H1 (cell line): ENCODE data around the gene SELENOO. TPM values are rescaled to one million over a fixed set of nuclear protein-coding genes. Genes with fewer than 3 reads are reported as not detected.

Experiments used
- CTCF ChIA-PET: fragments of 300-600 bp; sonication (Branson Sonifier 250); formaldehyde crosslinking; loops from one replicate; lab custom pipeline; 2021; ENCODE audit not compliant: partially characterized antibody; lab: Charles Lee
- POLR2A ChIA-PET: fragments of 300-600 bp; sonication (Branson Sonifier 250); formaldehyde crosslinking; loops from one replicate; lab custom pipeline; 2021; ENCODE audit warnings: inconsistent platforms; ENCODE audit not compliant: partially characterized antibody; lab: Charles Lee
- DNase-seq, 2 experiments: peaks; one replicate each; pipeline versions ENCODE4 v3.0.0 to v3.0.0-alpha.2; 2010 to 2022; ENCODE audit warnings: low spot score in 2 of 2, low read depth in 1 of 2, mixed read lengths in 1 of 2
- FAIRE-seq: peaks from 2 replicates; lab custom pipeline; 2011; peaks lifted over from hg19 to GRCh38; lab: Jason Lieb, UNC
- H2AFZ ChIP-seq: 2 replicates; pipeline ENCODE4 v1.8.1; 2012; ENCODE audit warnings: low read length, inconsistent platforms
- H2AK5ac ChIP-seq: 2 replicates; pipeline ENCODE4 v1.6.1; 2013; ENCODE audit warnings: low read depth, low read length
- H2BK120ac ChIP-seq: replicated peaks from 2 replicates; pipeline ENCODE3; 2013; ENCODE audit warnings: low read depth, low read length, inconsistent platforms
- H2BK12ac ChIP-seq: 2 replicates; pipeline ENCODE4 v1.6.1; 2013; ENCODE audit warnings: low read depth, low read length
- H2BK15ac ChIP-seq: 2 replicates; pipeline ENCODE4 v1.6.1; 2013; ENCODE audit warnings: low read length
- H2BK20ac ChIP-seq: 2 replicates; pipeline ENCODE4 v1.6.1; 2013; ENCODE audit warnings: low read length
- H2BK5ac ChIP-seq: 2 replicates; pipeline ENCODE4 v1.6.1; 2013; ENCODE audit warnings: low read depth, low read length
- H3K14ac ChIP-seq: 2 replicates; pipeline ENCODE4 v1.6.1; 2013; ENCODE audit warnings: inconsistent platforms; ENCODE audit not compliant: insufficient read length
- H3K18ac ChIP-seq: 2 replicates; pipeline ENCODE4 v1.6.1; 2013; ENCODE audit warnings: low read length; ENCODE audit errors: extremely low read depth
- H3K23ac ChIP-seq: 2 replicates; pipeline ENCODE4 v1.6.1; 2013; ENCODE audit warnings: inconsistent platforms; ENCODE audit not compliant: insufficient read length
- H3K23me2 ChIP-seq: 2 replicates; pipeline ENCODE4 v1.6.1; 2013; ENCODE audit warnings: low read depth, low read length
- H3K27ac ChIP-seq: 2 replicates; pipeline ENCODE4 v1.6.1; 2011; ENCODE audit warnings: low read depth, low read length, inconsistent platforms
- H3K27me3 ChIP-seq, 4 experiments: replicated peaks in 1 of 4; 1 replicate in 1 of 4; 2 replicates in 3 of 4; pipeline versions ENCODE4 v1.6.1 to v1.8.1; 2011 to 2013; ENCODE audit warnings: low read length in 3 of 4, mild to moderate bottlenecking in 3 of 4, inconsistent platforms in 2 of 4, mixed read lengths in 2 of 4, moderate library complexity in 1 of 4; ENCODE audit not compliant: control insufficient read depth in 3 of 4, insufficient read depth in 3 of 4; ENCODE audit errors: extremely low read depth in 1 of 4
- H3K36me3 ChIP-seq, 4 experiments: 2 replicates each; pipeline versions ENCODE4 v1.6.1 to v1.8.1; 2011 to 2013; ENCODE audit warnings: mild to moderate bottlenecking in 4 of 4, low read length in 3 of 4, moderate library complexity in 2 of 4, control low read depth in 1 of 4, inconsistent platforms in 1 of 4; ENCODE audit not compliant: insufficient read depth in 4 of 4, control insufficient read depth in 2 of 4
- H3K4ac ChIP-seq: replicated peaks from 2 replicates; pipeline ENCODE3; 2013; ENCODE audit warnings: low read length, low read depth, mixed read lengths, inconsistent platforms; ENCODE audit not compliant: insufficient read length
- H3K4me1 ChIP-seq, 4 experiments: replicated peaks in 1 of 4; 1 replicate in 1 of 4; 2 replicates in 3 of 4; pipeline versions ENCODE4 v1.6.1 to v1.8.1; 2011 to 2013; ENCODE audit warnings: low read length in 3 of 4, inconsistent platforms in 2 of 4, mixed read lengths in 1 of 4; ENCODE audit not compliant: insufficient read depth in 4 of 4, control insufficient read depth in 3 of 4
- H3K4me2 ChIP-seq, 2 experiments: 2 replicates each; pipeline versions ENCODE4 v1.6.1 to v1.8.1; 2011 to 2013; ENCODE audit warnings: low read depth in 2 of 2, low read length in 2 of 2, control low read depth in 1 of 2, inconsistent platforms in 1 of 2, mild to moderate bottlenecking in 1 of 2; ENCODE audit not compliant: insufficient read depth in 1 of 2
- H3K4me3 ChIP-seq, 4 experiments: fragments of 200-600, 300-600 bp in 1 of 4; sonication (generic), shearing (Covaris generic), sonication (Bioruptor Twin) in 1 of 4; 2 replicates each; pipeline versions ENCODE4 v1.5.1 to v1.8.1; 2011 to 2016; ENCODE audit warnings: low read length in 4 of 4, low read depth in 3 of 4, control low read depth in 2 of 4, inconsistent platforms in 2 of 4, mild to moderate bottlenecking in 2 of 4, mixed read lengths in 1 of 4, moderate library complexity in 1 of 4; ENCODE audit not compliant: insufficient read depth in 2 of 4; ENCODE audit errors: extremely low read depth in 1 of 4
- H3K56ac ChIP-seq: replicated peaks from 2 replicates; pipeline ENCODE3; 2013; ENCODE audit warnings: low read depth, mild to moderate bottlenecking, mixed read lengths, low read length, inconsistent platforms; ENCODE audit not compliant: insufficient read length
- H3K79me1 ChIP-seq: 2 replicates; pipeline ENCODE4 v1.6.1; 2013; ENCODE audit warnings: low read depth, low read length, control low read depth
- H3K79me2 ChIP-seq, 2 experiments: 2 replicates each; pipeline versions ENCODE4 v1.6.1 to v1.8.1; 2012 to 2013; ENCODE audit warnings: low read length in 2 of 2, mild to moderate bottlenecking in 2 of 2, inconsistent platforms in 1 of 2; ENCODE audit not compliant: insufficient read depth in 2 of 2, control insufficient read depth in 1 of 2
- H3K9ac ChIP-seq, 4 experiments: replicated peaks in 1 of 4; 1 replicate in 1 of 4; 2 replicates in 3 of 4; pipeline versions ENCODE4 v1.6.1 to v1.8.1; 2011 to 2013; ENCODE audit warnings: low read depth in 3 of 4, low read length in 3 of 4, control low read depth in 2 of 4, mild to moderate bottlenecking in 2 of 4, moderate library complexity in 2 of 4, inconsistent platforms in 1 of 4; ENCODE audit errors: extremely low read depth in 1 of 4
- H3K9me3 ChIP-seq, 2 experiments: 2 replicates each; pipeline versions ENCODE4 v1.6.1 to v1.8.1; 2012 to 2013; ENCODE audit warnings: mild to moderate bottlenecking in 2 of 2, moderate library complexity in 2 of 2, control low read depth in 1 of 2, inconsistent platforms in 1 of 2, low read depth in 1 of 2, low read length in 1 of 2, mixed read lengths in 1 of 2; ENCODE audit not compliant: insufficient read depth in 2 of 2
- H4K20me1 ChIP-seq, 2 experiments: replicated peaks in 1 of 2; 2 replicates each; pipeline versions ENCODE3 to v1.8.1; 2011 to 2013; ENCODE audit warnings: inconsistent platforms in 2 of 2, low read length in 2 of 2, mild to moderate bottlenecking in 1 of 2; ENCODE audit not compliant: insufficient read depth in 2 of 2, control insufficient read depth in 1 of 2
- H4K5ac ChIP-seq: 2 replicates; pipeline ENCODE4 v1.6.1; 2013; ENCODE audit warnings: low read length, low read depth, mixed read lengths, inconsistent platforms; ENCODE audit not compliant: insufficient read length
- H4K8ac ChIP-seq: 2 replicates; pipeline ENCODE4 v1.8.0; 2013; ENCODE audit warnings: mild to moderate bottlenecking, moderate library complexity, low read length, inconsistent platforms; ENCODE audit not compliant: insufficient read depth; ENCODE audit errors: extremely low read depth
- H4K91ac ChIP-seq: replicated peaks from 2 replicates; pipeline ENCODE3; 2013; ENCODE audit warnings: low read length, mixed read lengths, inconsistent platforms; ENCODE audit not compliant: insufficient read length
- CEBPB ChIP-seq: IDR thresholded peaks from 2 replicates; pipeline ENCODE4 v1.6.1; 2012; ENCODE audit warnings: low read depth, low read length
- CTCF ChIP-seq, 3 experiments: IDR thresholded peaks; 1 replicate in 2 of 3; 2 replicates in 1 of 3; pipeline versions ENCODE4 v1.5.1 to v1.6.1; 2011; ENCODE audit warnings: low read length in 3 of 3, mild to moderate bottlenecking in 3 of 3, inconsistent platforms in 2 of 3, low read depth in 1 of 3, moderate library complexity in 1 of 3; ENCODE audit not compliant: insufficient read depth in 1 of 3; ENCODE audit errors: control extremely low read depth in 1 of 3
- WGBS, 2 experiments: shearing (Covaris generic) in 1 of 2; methylation state at CpG; one replicate each; pipeline versions ENCODE4 v1.1.6 to v1.1.7; 2013 to 2015; ENCODE audit warnings: low lambda C conversion rate in 2 of 2, mixed read lengths in 2 of 2, inconsistent platforms in 1 of 2, low coverage in 1 of 2, missing lambda C conversion rate in 1 of 2; ENCODE audit not compliant: insufficient replicate concordance in 2 of 2, insufficient coverage in 1 of 2, insufficient read length in 1 of 2; ENCODE audit errors: extremely low coverage in 1 of 2, missing lambda C conversion rate in 1 of 2; 5-methylcytosine and 5-hydroxymethylcytosine counted together
- polyA plus RNA-seq, 7 experiments: library from polyadenylated mRNA; depleted of rRNA in 3 of 7; stranded (reverse) in 5 of 7; unstranded in 2 of 7; fragments of >200 nt in 5 of 7; fragments of 200-250 nt in 2 of 7; gene quantifications; 1 replicate in 5 of 7; 2 replicates in 1 of 7; 4 replicates in 1 of 7; pipeline versions ENCODE4 v1.2.1 to v1.2.3, GENCODE V29; 2011 to 2013; ENCODE audit warnings: missing spikeins in 2 of 7, mixed read lengths in 2 of 7
- total RNA-seq: library from RNA; stranded (reverse); fragmentation: NEBNext Ultra II Directional; extraction: Animal tissue kit (Norgen Biotek cat#: 25700); gene quantifications from 2 replicates; pipeline ENCODE4 v1.2.1, GENCODE V29; 2021

Gene SELENOO
- total and polyA plus RNA-seq, 2 of the 8 experiments (the other 6 are each of a cell fraction or from before 2014, with no cell fraction given), result 18.6 to 25.1 TPM

- WGBS, 2 experiments, result 90% methylated on average over 20 of the region's 20 CpGs; no CpG with 5 or more reads in 1 of the 2 experiments
- H3K14ac ChIP-seq, result no peak overlapping the region
- no peak overlapping the region for H4K5ac ChIP-seq
- DNase-seq (no peak), FAIRE-seq (no peak)
- no peak overlapping the region for H3K56ac ChIP-seq
- H3K4ac ChIP-seq, result no peak overlapping the region
- no peaks in the 10 kb centered on the region for H3K27me3 ChIP-seq
- ChIA-PET POLR2A (interaction anchor here (0.6 to 2.6 kb wide), 8 partner anchors 10 to 1960 kb away, joined by 3 to 6 read pairs (median 3); no protein-coding TSS in a partner anchor), CTCF (interaction anchor here (0.6 to 1.6 kb wide), 6 partner anchors 13 to 136 kb away, joined by 3 to 6 read pairs (median 4); no protein-coding TSS in a partner anchor)
- H2AK5ac ChIP-seq, result 0 out of 2 replicates have a peak overlapping the region, but pooled peaks have one; percentile 17
- peaks cover 0 to 27% (median 20%) of the 10 kb centered on the region in 4 experiments; a peak in 6 of 7 replicates for H3K4me1 ChIP-seq
- H2BK12ac ChIP-seq, result no peak overlapping the region
- no peak overlapping the region for H2BK5ac ChIP-seq
- peaks cover 4 to 22% of the 10 kb centered on the region in 2 experiments; a peak in 3 of 4 replicates for H3K79me2 ChIP-seq
- TF ChIP-seq CEBPB (no peak), CTCF (IDR thresholded peaks at IDR 0.05; ENCODE audit: control extremely low read depth in 1 of 3, insufficient read depth in 1 of 3, low read depth in 1 of 3, low read length in 3 of 3) (peak in 1 of 3 experiments; percentile 30; a peak in 1 of 4 replicates)
- no peaks in the 10 kb centered on the region for H3K36me3 ChIP-seq
- H4K20me1 ChIP-seq, result peaks cover 2 to 23% of the 10 kb centered on the region in 2 experiments
- H2BK120ac ChIP-seq, result no peak overlapping the region
- H4K91ac ChIP-seq, result no peak overlapping the region
- H2BK15ac ChIP-seq, result no peak overlapping the region
- H3K18ac ChIP-seq, result no peak overlapping the region
- H3K27ac ChIP-seq, result no peak overlapping the region
- no peak overlapping the region for H4K8ac ChIP-seq
- H3K9ac ChIP-seq, result no peak overlapping the region
- H2AFZ ChIP-seq, result no peak overlapping the region
- no peaks in the 10 kb centered on the region for H3K9me3 ChIP-seq
- H3K4me2 ChIP-seq, result peak overlapping the region; percentile 92 to 97; a peak in 2 of 4 replicates
- peaks cover 15% of the 10 kb centered on the region for H3K79me1 ChIP-seq
- H3K4me3 ChIP-seq, result no peak overlapping the region; a peak in 1 of 8 replicates
- peaks cover 21% of the 10 kb centered on the region for H3K23me2 ChIP-seq
- no peak overlapping the region for H3K23ac ChIP-seq
- H2BK20ac ChIP-seq, result no peak overlapping the region
Measured at GRCh38 chr22:50246242-50247175, 45.7 kb downstream of the SELENOO start.
